HG02870 (cell line): ENCODE results near the gene CETN1.

Experiments
- ATAC-seq: cut with Tn5 transposase; IDR thresholded peaks from one replicate; pipeline ENCODE4 v1.9.1; 2021; ENCODE audit warnings: mild to moderate bottlenecking, moderate library complexity; ENCODE audit not compliant: unreplicated experiment

CETN1 gene

GRCh38 chr18:574865-575645 lies 5.1 kb upstream of the CETN1 start:
- no peak for ATAC-seq

DNA sequence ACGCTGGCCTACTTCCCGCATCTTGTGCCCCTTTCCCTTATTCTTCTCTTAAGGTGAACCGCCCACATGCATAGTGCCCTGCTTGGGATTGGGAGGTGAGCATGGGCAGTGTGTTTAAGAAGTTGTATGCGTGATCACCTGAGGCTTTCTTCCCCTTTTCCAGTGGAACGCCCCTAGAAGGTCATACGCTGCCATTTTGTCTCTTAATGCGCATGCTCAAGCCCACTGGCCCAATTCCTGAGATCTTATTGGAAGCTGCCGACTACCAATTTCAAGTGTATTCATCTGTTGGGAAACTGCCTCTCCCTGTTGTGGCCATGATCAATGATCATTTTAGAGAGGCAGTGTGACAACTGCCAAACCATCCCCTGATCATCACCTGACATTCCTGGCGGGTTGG lies 3.3 kb upstream of the CETN1 start:
- ATAC-seq = no peak

GRCh38 chr18:577643-578375 lies 2.4 kb upstream of the CETN1 start:
- no peak for ATAC-seq

GRCh38 chr18:579238-579637 lies 942 bp upstream of the CETN1 start:
- no peak for ATAC-seq

- ATAC-seq = no peak
Observed at GRCh38 chr18:581096-581495, 916 bp downstream of the CETN1 start.

- ATAC-seq = no peak
Observed at GRCh38 chr18:582465-582864, 2.3 kb downstream of the CETN1 start.

- no peak for ATAC-seq
Observed at GRCh38 chr18:595068-595467, 14.9 kb downstream of the CETN1 start.

DNA sequence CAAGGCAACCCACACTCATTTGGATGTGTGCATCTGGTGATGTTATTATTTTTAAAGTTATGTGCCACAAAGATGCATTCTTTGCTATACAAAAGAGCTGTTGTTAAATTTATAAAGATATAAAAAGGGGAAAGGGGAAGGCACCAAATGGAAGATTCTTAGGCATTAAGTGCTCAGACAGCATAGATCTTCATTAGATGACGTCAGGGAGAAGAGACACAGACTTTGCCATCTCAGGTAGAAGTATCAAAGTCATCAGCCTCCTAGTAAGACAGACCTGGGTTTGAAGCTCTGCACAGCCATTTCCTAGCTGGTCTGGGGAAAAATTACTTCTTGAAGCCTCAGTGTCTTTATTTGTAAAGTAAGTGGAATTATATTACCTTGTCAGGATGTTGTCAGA lies 15.4 kb downstream of the CETN1 start:
- ATAC-seq = no peak

GRCh38 chr18:596288-596881 lies 16.2 kb downstream of the CETN1 start:
- ATAC-seq = no peak

- ATAC-seq = no peak
Observed at GRCh38 chr18:598124-598589, 18.0 kb downstream of the CETN1 start.

- ATAC-seq = no peak
Observed at GRCh38 chr18:600107-600506, 19.9 kb downstream of the CETN1 start.

- ATAC-seq = no peak
Observed at GRCh38 chr18:604771-605170, 24.6 kb downstream of the CETN1 start.

DNA sequence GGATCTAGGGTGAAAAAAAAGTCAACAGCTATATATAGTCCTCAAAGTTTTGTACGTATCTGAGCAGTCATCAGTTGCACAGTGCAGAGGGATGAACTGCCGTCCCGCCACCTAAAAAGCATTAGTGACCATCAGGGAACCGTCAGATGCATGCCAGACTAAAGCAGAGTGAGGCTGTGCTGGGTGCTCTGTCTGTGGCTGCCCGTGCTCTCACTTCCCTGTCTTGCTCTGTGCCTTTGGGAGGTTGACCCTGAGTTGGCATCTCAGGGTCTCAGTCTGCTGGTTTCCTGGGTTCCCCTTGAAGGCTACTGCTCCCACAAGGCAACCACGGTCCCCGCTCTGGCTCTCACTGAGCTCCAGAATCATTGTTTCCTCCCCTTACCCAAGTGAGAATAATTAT lies 27.8 kb downstream of the CETN1 start:
- no peak for ATAC-seq

GRCh38 chr18:610214-610928 lies 30.2 kb downstream of the CETN1 start:
- ATAC-seq = no peak

DNA sequence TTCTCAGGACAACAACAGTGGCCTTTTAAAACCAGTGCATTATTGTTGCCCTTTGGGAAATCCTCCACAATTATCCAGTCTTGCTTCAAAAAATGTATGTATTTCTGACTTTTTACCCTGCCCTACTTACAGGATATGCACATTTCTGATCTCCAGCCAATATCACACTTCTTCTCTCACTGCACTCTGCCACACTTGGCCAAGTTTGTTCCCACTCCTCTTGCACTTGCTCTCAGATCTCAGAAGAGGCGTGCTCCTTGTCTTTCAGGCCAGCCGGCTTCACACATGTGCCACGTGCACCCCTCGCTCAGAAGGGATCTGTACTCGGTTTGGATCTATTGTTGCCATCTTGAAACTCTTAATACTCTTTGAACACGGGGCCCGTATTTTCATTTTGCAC lies 32.0 kb downstream of the CETN1 start:
- no peak for ATAC-seq

DNA sequence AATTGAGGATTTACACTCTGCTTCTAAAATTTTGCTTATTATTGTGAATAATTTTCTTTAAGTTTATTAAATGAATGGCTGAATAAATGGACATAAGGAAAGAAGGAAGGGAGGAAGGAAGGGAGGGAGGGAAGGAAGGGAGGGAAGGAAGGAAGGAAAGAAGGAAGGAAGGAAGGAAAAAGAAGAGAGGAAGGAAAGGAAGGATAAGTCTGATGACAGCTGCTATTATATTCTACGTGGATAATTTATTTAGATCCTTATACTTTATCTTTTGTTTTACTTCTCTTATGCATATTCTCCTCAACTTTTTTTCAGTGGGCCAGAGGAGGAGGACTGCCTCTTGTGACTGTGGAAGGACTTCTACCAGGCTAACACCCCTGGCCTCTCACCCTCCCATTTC lies 34.0 kb downstream of the CETN1 start:
- no peak for ATAC-seq

GRCh38 chr18:615092-615521 lies 34.9 kb downstream of the CETN1 start:
- ATAC-seq = no peak

- no peak for ATAC-seq
Observed at GRCh38 chr18:615773-616172, 35.6 kb downstream of the CETN1 start.

DNA sequence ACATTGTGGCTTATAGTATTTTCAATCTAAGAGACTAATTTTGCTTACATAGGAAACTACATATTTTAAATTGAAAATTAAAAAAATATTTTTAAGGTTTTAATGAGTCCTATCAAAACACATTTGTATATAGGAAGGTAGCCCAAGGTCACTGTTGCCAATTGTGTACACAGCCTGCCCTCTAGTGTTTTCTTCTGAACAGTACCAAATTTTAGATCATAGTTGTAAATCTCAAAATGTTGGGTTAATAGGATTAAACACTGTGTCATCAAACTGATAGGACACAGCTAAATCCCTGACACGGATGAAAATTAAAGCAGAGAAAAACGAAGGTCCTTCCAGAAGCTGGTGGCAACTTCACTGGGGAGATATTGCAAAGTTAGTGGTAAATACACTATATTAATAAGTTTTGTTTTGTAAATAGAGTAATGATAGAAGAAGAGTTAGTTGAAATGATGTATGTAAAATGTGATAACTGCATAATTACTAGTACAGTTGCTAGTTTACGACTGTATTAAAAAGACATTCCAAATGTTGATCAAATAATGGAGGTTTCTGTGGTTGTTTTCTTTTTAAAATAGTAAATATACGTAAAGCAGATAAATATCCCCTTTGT lies 36.3 kb downstream of the CETN1 start:
- ATAC-seq = no peak

DNA sequence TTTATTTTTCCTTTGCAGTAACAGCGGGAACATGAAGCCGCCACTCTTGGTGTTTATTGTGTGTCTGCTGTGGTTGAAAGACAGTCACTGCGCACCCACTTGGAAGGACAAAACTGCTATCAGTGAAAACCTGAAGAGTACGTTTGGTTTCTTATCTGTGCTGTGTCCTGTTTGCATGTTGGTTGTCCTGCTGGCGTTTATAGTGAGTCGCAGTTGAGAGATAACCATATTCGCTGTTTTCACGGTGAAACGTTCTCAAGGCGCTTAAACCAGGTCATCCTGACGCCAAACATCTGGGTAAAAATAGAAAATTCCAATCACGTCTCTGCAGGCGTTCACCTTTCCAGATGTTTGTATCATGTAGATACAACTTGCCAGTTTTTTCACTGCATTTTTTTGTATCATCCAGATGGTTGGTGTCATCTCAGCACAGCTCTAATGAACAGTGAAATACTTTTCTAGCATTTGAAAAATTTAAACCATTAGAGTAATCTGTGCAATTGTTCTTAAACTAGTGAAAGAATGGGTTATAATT lies 37.9 kb downstream of the CETN1 start:
- ATAC-seq = no peak

- ATAC-seq = no peak
Observed at GRCh38 chr18:618618-619017, 38.4 kb downstream of the CETN1 start.
